NCI-H82 treated with DMSO at 0.1 percent for 48 hours (cell line): ENCODE results near the gene TMEM97.
"Not testable (repeated sequence)": the region's sequence is repeated elsewhere in the genome, so short reads cannot be mapped to it uniquely, and the experiment has no call there.

Experiments used
- DNase-seq: peaks from one replicate; lab custom pipeline; 2025; ENCODE audit not compliant: unreplicated experiment; lab: John Stamatoyannopoulos, UW

The TMEM97 gene

DNA sequence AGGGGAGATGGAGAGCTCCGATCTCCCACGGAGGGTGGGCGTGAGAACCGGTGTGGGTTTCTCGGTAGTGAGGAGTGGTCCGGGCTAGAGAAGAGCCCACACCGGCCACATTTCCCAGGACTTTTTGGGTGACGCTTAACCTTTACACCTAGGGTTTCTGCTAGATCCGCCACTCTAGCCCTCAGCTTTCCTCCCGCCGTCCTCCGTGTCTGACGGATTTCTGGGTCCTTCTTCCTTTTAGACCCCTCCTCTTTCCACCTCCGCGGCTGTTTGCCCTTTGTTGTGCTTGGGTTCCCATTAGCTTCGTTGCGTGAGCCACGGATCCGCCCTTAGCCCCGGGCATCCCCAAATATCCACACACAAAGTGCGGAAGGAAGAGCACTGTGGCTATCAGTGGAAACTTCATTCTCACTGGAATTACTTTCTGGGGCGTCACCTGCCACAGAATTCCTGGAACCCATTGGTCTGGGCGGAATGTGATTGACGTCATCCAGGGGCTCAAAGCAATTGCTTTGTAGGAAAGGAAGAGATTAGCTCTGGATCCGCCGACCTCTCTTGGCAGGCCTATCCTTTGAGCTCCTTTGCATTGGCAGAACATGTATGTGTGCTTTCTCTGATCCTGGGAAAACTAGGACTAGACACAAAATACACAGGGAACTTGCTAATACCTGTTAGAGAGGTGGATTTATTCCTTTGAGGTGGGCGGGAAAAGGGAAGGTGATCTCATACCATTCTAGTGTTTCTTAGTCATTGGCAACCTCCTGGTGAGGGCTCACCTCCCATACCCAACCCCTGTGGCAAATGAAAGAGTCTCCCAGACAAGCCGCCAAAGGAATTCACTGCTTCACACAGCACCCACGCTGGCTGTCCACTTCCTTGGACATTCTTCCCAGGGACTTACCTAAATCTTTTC lies 17.2 kb downstream of the TMEM97 start:
- DNase-seq, result peak; percentile 63

DNA sequence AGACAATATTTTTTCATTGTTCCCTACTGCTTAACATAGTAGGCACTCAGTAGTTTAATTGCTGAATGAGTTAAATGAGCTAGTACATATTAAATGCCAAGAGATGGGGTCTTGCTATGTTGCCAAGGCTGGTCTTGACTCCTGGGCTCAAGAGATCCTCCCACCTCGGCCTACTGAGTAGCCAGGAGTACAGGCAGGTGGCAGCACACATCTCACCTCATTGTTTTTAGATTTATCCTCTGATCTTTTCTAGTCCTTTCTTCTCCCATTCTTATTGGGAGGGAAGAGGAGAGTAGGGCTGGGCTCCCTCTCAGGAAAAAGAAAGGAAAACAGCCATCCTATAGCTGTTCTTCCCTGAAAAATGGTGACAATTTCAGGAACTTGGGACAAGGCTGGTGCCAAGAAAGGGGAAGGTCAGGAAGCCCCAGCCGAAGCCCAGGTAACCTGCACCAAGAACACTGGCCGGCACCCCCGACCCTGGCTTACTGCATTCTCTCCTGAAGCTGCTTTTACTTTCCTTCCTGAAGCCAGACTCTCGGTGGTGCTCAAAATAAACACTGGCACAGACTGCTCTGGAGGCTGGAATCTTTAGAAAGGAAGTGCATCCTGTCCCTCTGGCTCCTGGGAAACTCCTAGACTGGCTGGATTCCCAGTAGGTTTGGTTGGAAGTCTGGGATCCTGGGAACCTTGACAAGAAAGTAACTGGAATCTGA lies 19.2 kb downstream of the TMEM97 start:
- no peak for DNase-seq

DNA sequence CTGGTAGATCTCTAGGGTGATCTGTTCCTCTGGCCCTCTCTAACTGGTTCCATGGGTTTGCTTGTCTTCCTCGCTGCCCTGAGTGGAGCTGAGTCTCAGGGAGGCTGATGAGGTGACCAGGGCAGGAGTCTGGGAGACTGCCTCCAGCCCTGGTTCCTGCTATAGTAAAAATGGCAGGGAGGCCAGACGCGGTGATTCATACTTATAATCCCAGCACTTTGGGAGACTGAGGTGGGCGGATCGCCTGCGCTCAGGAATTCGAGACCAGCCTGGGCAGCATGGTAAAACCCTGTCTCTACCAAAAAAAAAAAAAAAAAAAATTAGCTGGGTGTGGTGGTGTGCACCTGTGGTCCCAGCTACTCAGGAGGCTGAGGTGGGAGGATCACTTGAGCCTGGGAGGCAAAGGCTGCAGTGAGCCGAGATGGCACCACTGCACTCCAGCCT lies 19.8 kb downstream of the TMEM97 start:
- not testable (repeated sequence) for DNase-seq

DNA sequence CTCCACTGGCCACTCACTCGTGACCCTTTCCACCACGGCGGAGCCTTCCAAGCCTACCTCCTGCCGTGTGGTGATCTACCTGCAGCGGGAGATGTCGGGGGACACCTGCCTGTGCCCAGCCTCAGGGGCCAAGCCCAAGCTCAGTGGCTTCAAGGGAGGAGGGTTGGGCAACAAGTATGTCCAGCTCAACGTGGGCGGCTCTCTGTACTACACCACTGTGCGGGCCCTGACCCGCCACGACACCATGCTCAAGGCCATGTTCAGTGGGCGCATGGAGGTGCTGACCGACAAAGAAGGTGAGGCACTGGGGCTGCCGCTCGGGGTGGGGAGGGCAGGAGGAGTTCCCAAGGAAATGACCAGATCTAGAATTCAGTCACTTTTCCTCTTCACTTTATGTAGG lies 20.4 kb downstream of the TMEM97 start:
- no peak for DNase-seq

DNA sequence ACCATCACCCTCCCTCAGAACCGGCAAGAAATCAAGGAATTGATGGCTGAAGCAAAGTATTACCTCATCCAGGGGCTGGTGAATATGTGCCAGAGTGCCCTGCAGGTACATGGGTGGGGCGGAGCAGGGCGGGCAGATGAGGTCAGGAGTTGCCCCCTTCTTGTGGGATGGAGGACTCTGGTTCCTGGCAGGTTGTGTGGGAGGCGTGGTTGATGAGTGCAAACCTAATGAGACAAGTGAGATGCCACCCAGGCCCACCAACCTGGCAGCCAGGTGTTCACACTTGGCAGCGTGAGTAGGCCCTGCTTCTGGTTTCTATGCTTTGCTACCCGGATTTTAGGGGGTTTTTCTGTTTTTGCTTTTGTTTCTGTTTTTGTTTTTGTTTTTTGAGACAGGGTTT lies 21.4 kb downstream of the TMEM97 start:
- DNase-seq, result no peak

DNA sequence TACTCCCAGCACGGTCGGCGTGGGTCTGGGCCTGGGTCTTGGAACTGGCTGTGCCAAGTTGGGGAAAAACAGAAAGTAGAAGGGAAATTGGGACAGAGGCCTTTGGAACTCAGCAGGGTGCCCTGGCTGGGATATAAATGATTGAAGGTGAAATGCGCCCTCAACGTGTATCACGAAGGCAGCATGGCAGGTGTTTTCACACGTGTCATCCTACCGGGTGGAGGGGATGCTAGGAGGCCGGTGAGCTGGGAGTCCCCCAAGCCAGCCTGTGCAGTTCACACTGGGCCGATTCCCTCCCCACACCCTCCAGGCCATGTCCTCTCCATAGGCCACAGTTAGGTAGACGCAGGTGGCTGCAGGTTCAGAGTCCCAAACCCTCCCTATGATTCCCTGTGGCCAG lies 22.5 kb downstream of the TMEM97 start:
- no peak for DNase-seq

DNA sequence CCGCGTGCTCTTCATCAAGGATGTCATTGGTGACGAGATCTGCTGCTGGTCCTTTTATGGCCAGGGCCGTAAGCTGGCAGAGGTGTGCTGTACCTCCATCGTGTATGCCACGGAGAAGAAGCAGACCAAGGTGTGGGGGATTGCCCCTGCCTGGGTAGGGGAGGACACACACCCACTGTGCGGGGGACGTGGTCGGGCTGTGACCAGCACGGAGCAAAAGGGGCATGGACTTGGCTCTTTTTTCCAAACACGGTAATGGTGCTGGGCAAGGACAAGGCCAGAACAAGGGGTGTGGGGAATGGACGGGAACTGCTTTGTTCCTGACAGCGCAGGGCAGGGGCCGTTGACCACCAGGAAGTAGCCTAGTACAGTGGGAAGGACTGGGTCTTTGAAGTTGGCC lies 23.3 kb downstream of the TMEM97 start:
- DNase-seq, result no peak

DNA sequence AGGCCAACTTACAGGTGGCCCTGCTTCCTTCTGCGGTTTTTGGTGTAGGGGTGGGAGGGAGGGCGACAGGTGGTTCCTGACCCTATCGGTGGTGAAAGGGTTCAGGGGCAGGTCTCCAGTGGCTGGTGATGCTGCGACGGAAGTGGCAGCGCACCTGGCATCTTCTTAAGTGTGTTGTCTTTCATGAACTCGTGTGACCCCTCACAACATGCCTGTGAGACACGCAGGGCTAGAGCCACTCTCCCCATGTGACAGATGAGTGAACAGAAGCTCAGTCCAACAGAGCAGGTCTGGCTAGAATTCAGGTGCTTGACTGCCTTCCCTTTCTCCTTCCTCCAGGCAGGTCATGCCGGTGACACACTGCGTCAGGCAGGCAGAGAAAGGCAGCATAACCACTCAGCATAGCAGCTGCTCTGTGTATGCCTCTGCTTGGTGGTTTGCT lies 24.5 kb downstream of the TMEM97 start:
- DNase-seq, result no peak

DNA sequence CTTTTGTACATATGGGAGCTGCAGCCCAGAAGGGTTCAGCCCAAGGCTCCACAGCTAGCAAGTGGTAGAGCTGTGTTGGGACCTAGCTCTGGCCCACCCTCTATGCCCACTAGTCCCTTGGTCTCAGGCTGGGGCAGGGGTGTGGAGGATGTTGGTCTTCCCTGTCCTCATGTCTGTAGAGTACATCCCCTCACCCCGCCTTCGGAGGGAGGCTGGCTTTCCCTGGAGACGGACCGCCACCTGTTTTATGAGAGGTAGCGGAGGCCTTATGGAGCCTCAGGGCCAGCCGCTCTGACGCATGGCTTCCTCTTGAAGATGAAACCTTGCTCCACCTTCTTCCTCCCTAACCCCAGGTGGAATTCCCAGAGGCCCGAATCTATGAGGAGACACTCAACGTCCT lies 25.0 kb downstream of the TMEM97 start:
- no peak for DNase-seq

DNA sequence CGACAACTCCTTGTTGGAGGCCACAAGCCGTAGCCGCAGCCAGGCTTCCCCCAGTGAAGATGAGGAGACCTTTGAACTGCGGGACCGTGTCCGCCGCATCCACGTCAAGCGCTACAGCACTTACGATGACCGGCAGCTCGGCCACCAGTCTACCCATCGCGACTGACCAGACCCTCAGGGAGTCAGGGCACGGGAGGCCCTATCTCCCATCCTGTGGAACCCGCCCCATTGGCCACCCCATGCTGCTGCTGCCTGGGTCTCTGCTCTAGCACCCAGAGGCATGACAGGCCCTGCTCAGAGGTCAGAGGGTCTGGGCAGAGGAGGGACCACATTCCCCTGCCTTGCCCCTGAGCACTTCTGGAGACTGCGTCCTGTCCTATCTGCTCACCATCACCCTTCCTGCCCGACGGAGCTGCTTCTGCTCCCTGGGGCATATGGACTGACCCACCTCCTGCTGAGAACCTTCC lies 25.5 kb downstream of the TMEM97 start:
- no peak for DNase-seq

DNA sequence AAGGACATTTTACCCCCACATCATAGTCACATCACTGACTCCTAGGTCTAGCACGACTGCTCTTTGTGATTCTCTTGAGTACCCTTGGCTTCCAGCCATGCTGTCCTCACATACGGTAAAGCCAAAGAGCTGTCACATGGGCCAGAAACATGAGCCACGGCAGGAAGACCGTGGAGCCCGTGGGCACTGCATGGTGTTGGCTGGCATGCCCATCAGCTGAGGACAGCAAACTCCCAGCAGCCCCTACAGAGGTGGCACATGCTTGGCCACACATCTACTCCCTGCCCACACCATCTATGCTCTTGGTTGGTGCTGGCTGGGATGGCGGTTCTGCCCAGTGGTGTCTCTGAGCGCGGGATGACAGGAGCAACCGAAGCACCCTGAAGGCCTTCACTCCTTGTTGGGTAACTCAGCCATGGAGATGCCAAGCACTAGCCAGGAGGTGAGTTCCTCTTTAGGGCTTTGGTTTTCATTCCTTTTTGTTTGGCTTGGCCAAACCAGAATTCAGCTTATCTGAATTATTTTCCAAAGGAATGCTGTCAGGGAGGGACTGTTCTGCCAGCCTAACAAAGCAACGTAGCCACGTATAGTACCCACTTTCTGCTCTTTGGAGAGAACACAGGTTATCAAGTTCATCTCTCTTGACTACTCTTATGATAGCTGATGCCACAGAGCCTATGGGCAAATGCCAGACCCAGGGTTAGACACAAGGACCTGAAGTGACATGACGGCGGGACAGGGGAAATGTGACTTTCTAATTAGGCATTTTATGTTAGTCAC lies 26.6 kb downstream of the TMEM97 start:
- DNase-seq, result no peak

DNA sequence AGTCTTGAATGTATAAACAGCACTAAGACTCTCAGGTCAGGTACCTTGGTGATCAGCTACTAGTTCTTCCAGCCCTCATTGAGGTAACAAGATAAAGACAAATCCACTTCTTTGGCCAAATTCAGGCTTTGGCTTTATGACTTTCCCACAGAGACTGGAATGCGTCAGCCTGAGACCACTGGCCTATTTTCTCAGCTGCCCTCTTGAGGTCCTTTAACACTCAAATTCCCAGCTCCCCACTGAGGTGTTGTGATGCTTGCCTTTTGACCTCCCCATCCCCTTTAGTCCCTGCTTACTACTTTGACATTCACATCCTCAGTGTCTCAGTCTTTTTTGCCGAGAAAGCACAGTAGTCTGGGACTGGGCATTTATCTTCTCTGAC lies 27.2 kb downstream of the TMEM97 start:
- DNase-seq, result no peak

DNA sequence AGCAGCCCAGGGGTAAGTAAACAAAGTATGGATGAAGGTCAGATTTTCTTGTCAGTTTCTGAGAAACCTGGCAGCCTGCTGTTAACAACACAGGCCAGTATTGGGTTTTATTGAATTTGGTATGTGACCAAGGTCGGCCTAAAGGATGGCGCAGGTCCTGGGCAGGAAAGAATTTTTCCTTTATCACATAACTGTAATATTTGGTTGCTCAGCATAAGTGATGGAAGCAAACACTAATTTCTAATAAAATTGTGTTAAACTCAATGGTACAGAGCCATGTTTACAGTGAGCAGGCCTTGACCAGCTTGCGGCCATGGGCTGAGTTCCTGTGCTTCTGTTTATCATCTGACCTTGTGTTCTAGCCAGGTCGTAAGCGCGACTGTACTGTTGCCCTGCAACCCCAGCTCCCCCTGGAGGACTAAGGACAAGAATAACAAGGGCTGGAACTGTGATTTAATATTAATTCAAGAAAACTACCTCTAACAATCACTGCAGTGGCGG lies 27.8 kb downstream of the TMEM97 start:
- DNase-seq, result no peak

DNA sequence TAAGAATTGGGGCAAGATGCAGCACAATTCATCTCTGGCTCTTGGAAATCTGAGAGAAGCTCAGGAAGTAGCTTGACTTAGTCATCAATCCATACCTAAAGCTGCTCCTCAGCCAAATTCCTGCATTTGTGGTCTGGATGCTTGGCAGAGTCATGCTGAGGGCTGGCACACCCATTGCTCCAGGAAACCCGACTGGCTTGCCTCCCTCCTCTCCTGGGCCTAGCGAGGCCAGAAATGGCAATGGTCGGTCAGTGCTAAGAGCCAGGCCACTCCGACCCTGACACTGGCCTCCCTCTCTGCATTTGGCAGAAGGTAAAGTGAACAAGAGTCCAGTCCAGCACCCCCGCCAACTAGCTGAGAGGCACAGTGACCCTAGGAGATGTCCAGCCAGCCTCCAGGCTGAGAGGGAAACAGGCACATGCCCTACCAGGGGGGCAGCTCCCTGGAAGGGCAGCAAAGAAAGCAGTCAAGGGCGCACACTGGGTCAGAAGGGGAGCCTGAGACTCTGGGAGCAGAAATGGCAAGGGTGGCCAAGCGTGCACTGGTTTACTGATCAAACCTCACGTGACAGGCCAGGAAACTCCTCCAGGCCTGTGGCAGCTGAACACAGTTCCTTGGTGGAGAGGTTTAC lies 28.4 kb downstream of the TMEM97 start:
- no peak for DNase-seq

DNA sequence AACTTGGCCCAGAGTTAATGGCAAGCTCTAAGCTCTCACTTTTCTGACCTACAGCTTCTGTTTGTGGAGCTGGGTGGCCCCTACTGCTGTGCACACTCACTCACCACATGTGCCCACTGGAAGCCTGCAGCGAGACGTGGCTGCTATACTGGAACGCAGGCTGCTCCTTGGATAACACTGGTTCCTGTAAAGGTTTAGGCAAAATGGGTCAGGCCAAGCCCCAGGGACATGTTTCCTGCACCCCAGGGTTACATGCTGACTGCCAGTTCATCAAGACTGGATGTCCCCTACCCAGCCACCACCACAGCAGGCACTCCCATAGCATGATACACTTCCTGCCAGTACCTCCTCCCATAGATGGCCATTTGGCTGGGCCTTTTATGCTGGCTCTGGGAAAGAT lies 30.0 kb downstream of the TMEM97 start:
- no peak for DNase-seq

DNA sequence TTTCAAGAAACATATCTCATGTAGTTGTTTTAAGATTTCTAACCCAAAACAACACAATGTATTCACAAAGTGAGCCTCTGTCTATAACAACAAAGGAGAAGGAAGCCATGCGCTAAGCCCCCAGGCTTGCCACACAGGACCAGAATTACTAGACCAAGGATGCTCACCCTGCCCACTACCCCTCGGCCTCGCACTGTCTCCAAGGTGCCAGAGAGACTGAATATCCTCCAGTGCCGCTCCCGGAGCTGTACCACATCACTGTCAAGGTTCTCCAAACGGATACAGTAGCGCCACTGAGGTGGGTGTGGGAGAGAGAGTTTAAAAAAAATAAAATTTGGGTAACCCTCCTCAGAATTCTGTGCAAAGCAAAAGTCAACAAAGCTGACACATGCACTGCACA lies 31.3 kb downstream of the TMEM97 start:
- DNase-seq, result no peak

DNA sequence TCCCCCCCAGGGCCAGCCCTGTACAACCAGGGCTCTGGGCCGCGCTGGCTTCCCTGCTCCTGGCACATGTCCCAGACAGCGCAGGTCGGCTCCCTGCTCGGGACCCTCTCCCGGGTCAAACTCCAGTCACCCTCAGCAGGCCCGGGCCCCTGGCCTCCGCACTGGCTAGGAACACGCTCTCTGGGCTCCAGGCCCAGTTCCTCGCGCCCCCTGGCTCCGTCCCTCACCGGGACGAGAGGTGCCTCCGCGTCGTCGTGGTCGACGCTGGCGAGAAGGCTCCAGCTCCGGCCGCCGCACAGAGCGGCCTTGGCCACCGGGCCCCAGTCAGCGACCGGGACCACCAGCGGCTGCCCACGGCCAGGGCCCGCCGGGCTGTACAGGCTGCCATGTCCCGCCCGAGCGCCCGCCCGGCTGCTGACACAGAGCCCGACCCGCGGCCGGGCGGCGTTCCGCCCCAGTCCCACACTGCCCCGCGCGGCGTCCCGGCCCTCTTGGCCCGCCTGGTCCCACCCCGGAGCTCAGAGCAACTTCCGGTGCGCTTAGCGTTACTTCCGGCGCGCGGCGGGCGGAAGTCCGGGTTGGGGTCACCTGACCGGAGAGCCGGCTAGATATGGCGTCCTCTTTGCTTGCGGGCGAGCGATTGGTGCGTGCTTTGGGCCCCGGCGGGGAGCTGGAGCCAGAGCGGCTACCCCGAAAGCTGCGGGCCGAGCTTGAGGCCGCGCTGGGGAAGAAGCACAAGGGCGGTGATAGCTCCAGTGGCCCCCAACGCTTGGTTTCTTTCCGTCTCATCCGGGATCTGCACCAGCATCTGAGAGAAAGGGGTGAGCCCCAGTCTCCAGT lies 38.3 kb downstream of the TMEM97 start, which contains the start of gene POLDIP2:
Gene POLDIP2, minus strand, starts transcription at position 467 of the 840 bp plus-strand sequence. Its CDS starts 79 bp downstream, at position 388.
- peak; percentile 89 for DNase-seq

DNA sequence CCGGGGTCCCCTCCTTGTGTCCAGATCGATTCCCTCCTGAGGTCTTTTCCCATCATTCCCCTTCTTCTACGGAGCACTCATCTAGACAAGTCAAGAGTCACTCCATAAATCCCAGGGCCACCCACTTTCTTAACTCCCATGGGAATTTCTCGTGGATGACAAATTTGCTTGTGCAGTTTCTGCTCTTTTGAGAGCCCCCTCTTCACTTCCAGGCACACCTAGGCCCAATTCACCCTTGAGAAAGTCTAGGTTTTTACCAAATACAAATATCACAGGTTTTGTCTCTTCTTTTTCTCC lies 38.8 kb downstream of the TMEM97 start:
- DNase-seq, result no peak

DNA sequence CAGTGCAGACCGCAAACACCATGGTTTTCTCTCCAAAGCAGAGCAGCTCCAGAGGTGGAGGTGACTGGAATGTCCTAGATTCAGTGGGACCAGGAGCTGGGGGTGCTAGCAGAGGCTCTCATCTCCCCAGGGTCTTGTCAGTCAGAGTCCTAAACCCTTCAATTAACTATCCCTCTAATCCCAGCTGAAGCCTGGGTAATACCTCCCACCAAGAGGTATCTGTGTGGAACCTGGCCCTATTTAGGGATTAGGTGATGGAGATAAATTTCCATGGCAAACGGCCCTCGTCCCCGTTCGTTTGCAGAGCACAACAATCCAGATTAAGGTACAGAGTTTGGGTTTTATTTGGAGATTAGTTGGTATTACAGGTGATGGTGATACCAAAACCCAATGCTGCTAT lies 44.2 kb downstream of the TMEM97 start:
- peak; percentile 39 for DNase-seq
